Left kidney (tissue), 2 donors: ENCODE results near the gene NDC80. TPM values are rescaled to one million over a fixed set of nuclear protein-coding genes. Genes with fewer than 3 reads are reported as not detected.
"Not testable (repeated sequence)": the region's sequence is repeated elsewhere in the genome, so short reads cannot be mapped to it uniquely, and the experiment has no call there.

ENCODE experiments used
- DNase-seq: peaks from one replicate; pipeline ENCODE4 v3.0.0-alpha.2; 2013
- polyA plus RNA-seq: library from polyadenylated mRNA; unstranded; fragments of 120-200 nt; gene quantifications from one replicate; pipeline ENCODE4 v1.2.1, GENCODE V29; 2013; ENCODE audit not compliant: insufficient read length

The NDC80 gene
- polyA plus RNA-seq, 1 donor, result 43.4 TPM

GRCh38 chr18:2625217-2625616, 53.9 kb downstream of the NDC80 start:
- no peak for DNase-seq

- DNase-seq, result no peak
Observed at GRCh38 chr18:2627821-2628276, 56.5 kb downstream of the NDC80 start.

- DNase-seq, result no peak
Observed at GRCh38 chr18:2629003-2629402, 57.6 kb downstream of the NDC80 start.

- no peak for DNase-seq
Observed at GRCh38 chr18:2635586-2635985, 64.2 kb downstream of the NDC80 start.

GRCh38 chr18:2636126-2636631, 64.8 kb downstream of the NDC80 start:
- peak; percentile 32 for DNase-seq

- DNase-seq, result no peak
Observed at GRCh38 chr18:2641638-2642037, 70.3 kb downstream of the NDC80 start.

- no peak for DNase-seq
Observed at GRCh38 chr18:2642771-2643170, 71.4 kb downstream of the NDC80 start.

- no peak for DNase-seq
Observed at GRCh38 chr18:2644535-2644934, 73.2 kb downstream of the NDC80 start.

GRCh38 chr18:2651981-2652380, 80.6 kb downstream of the NDC80 start:
- no peak for DNase-seq

- DNase-seq, result no peak
Observed at GRCh38 chr18:2653467-2653866, 82.1 kb downstream of the NDC80 start.

- DNase-seq, result peak; percentile 45
Observed at GRCh38 chr18:2654169-2654927, 83.0 kb downstream of the NDC80 start.

GRCh38 chr18:2654928-2655177, 83.5 kb downstream of the NDC80 start:
- no peak for DNase-seq

GRCh38 chr18:2655178-2655953, 84.0 kb downstream of the NDC80 start, which contains the start of gene SMCHD1:
Gene SMCHD1, plus strand, starts transcription at chr18:2655726. Its CDS starts 350 bp downstream, at chr18:2656076.
- peak; percentile 75 for DNase-seq

GRCh38 chr18:2655954-2656236, 84.5 kb downstream of the NDC80 start:
- DNase-seq, result no peak

GRCh38 chr18:2656237-2656980, 85.1 kb downstream of the NDC80 start:
- DNase-seq, result peak; percentile 47

GRCh38 chr18:2656981-2657512, 85.7 kb downstream of the NDC80 start:
- DNase-seq, result peak; percentile 20

GRCh38 chr18:2657788-2658458, 86.6 kb downstream of the NDC80 start:
- no peak for DNase-seq

GRCh38 chr18:2660849-2661248, 89.5 kb downstream of the NDC80 start:
- not testable (repeated sequence) for DNase-seq

GRCh38 chr18:2662288-2662687, 90.9 kb downstream of the NDC80 start:
- DNase-seq, result not testable (repeated sequence)

GRCh38 chr18:2662990-2663389, 91.6 kb downstream of the NDC80 start:
- no peak for DNase-seq
